ENCODE measurements around the gene CCDC134. TPM values are rescaled to one million over a fixed set of nuclear protein-coding genes. Genes with fewer than 3 reads are reported as not detected.

The CCDC134 gene
- total RNA-seq, result 3.3 and 4.0 TPM in 2 replicates

GRCh38 chr22:41800348-41801146 lies at the start of gene CCDC134:
CCDC134 (plus strand) TSS chr22:41800679; CDS start chr22:41808891, 8,212 bp downstream.

GRCh38 chr22:41832553-41833368 lies 32.3 kb downstream of the CCDC134 start, which contains the start of gene SREBF2:
SREBF2 (plus strand) TSS chr22:41833105; CDS start chr22:41833271, 166 bp downstream.

Other genes with a start within 250 kb of the CCDC134 start
- gene CSDC2, start 239.7 kb upstream of the CCDC134 start, total RNA-seq, result 7.0 and 25.1 TPM in 2 replicates
- gene PMM1, start 210.8 kb upstream of the CCDC134 start, total RNA-seq, result 52.8 and 76.1 TPM in 2 replicates
- gene DESI1, start 179.6 kb upstream of the CCDC134 start, total RNA-seq, result 16.4 and 54.1 TPM in 2 replicates
- 170 and 199 TPM in 2 replicates for gene XRCC6, start 179.4 kb upstream of the CCDC134 start, total RNA-seq
- 131 and 138 TPM in 2 replicates for gene SNU13, start 111.8 kb upstream of the CCDC134 start, total RNA-seq
- gene MEI1, start 101.2 kb upstream of the CCDC134 start, total RNA-seq, result 6.7 TPM in 1 of 2 replicates, not detected in the other
- 70.2 and 76.8 TPM in 2 replicates for gene SREBF2, start 32.4 kb downstream of the CCDC134 start, total RNA-seq
- gene SHISA8, start 114.4 kb downstream of the CCDC134 start, total RNA-seq, result not detected in 2 replicates
- gene TNFRSF13C, start 126.1 kb downstream of the CCDC134 start, total RNA-seq, result not detected in 2 replicates
- gene CENPM, start 146.5 kb downstream of the CCDC134 start, total RNA-seq, result 1.2 and 2.6 TPM in 2 replicates
- 0.35 TPM in 1 of 2 replicates, not detected in the other for gene SEPTIN3, start 168.8 kb downstream of the CCDC134 start, total RNA-seq
- not detected in 2 replicates for gene WBP2NL, start 198.1 kb downstream of the CCDC134 start, total RNA-seq